ENCODE measurements around the gene ADAM12.

Gene ADAM12

DNA sequence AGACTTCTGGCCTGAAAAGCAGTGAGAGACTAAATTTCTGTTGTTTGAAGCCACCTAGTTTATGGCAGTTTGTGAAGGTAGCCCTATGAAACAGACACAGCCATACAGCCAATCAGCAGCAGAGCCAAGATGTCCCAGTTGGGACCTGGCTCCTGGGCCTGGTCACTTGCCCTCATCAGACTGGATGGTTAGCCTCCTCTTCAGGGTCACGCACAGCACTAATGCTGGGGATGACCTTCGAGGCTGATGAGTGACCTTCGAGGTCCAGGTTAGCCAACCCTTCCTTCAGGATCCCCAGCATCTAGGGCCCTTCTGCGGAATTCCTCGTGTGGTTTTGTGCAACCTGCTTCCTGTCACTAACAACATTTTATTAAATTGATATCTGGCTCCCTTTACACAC is 262.3 kb downstream of the ADAM12 start:
- DNase-seq (ENCODE audit: insufficient read length) (no peak), FAIRE-seq (no peak)
- TF ChIP-seq POLR2A (IDR thresholded peaks at IDR 0.05; ENCODE audit: low read depth, low read length) (no peak), POLR2AphosphoS5 (IDR thresholded peaks at IDR 0.05; ENCODE audit: low read depth, low read length) (no peak), TAF1 (IDR thresholded peaks at IDR 0.05; ENCODE audit: borderline replicate concordance, low read depth, low read length) (no peak)

DNA sequence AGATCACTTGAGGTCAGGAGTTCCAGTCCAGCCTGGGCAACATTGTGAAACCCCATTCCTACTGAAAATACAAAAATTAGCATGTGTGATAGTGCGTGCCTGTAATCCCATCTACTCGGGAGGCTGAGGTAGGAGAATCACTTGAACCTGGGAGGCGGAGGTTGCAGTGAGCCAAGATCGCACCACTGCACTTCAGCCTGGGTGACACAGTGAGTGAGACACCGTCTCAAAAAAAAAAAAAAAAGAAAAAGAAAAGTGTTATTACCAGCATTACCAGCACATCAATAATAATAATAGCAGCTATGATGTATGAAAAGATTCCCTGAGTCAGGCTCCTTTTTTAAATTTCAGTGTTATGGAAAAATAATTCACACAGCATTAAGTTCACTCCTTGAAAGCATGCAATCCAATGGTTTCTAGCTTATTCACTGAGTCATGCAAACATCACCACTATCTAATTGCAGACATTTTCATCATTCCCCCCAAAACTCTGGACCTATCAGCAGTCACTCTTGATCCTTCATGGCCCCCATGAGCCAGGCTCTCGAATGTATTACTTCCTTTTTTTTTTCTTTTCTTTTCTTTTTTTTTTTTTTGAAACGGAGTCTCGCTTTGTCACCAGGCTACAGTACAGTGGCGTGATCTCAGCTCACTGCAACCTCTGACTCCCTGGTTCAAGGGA is 263.5 kb downstream of the ADAM12 start:
- FAIRE-seq (no peak), DNase-seq (ENCODE audit: insufficient read length) (no peak)
- TF ChIP-seq POLR2A (IDR thresholded peaks at IDR 0.05; ENCODE audit: low read depth, low read length), result no peak
- no peak for TF ChIP-seq POLR2AphosphoS5 (IDR thresholded peaks at IDR 0.05; ENCODE audit: low read depth, low read length)
- no peak for TF ChIP-seq TAF1 (IDR thresholded peaks at IDR 0.05; ENCODE audit: borderline replicate concordance, low read depth, low read length)

GRCh38 chr10:126124046-126124445 is 264.2 kb downstream of the ADAM12 start:
- TF ChIP-seq POLR2AphosphoS5 (IDR thresholded peaks at IDR 0.05; ENCODE audit: low read depth, low read length) (no peak), TAF1 (IDR thresholded peaks at IDR 0.05; ENCODE audit: borderline replicate concordance, low read depth, low read length) (no peak), POLR2A (IDR thresholded peaks at IDR 0.05; ENCODE audit: low read depth, low read length) (no peak)
- FAIRE-seq, result no peak
- no peak for DNase-seq (ENCODE audit: insufficient read length)

GRCh38 chr10:126123466-126123865 is 264.8 kb downstream of the ADAM12 start:
- TF ChIP-seq POLR2A (IDR thresholded peaks at IDR 0.05; ENCODE audit: low read depth, low read length) (no peak), POLR2AphosphoS5 (IDR thresholded peaks at IDR 0.05; ENCODE audit: low read depth, low read length) (no peak)
- FAIRE-seq, result no peak

GRCh38 chr10:126122881-126123280 is 265.4 kb downstream of the ADAM12 start:
- no peak for FAIRE-seq

More at GRCh38 chr10:126123466-126123865, 264.8 kb downstream of the ADAM12 start:
- DNase-seq (ENCODE audit: insufficient read length), result no peak

DNA sequence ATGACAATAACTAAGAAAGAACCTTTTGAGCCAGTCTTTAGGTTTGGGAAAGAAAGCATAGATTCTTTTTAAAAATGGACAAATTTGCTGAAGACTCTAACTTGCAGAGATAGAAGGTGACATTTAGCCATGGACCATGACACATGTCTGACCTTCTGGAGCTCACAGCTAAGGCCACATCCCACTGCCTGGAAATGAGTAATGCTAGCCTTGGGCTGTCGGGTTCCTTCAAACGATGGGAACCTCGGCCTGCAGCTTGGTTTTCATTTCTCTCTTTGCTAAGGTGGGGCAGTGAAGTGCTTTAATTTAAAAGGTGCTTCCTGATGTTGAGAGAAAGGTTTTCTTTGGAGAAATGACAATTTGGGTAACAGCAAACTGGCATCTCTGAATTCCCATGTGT is 268.7 kb downstream of the ADAM12 start:
- FAIRE-seq, result no peak
- TF ChIP-seq POLR2AphosphoS5 (IDR thresholded peaks at IDR 0.05; ENCODE audit: low read depth, low read length) (no peak), POLR2A (IDR thresholded peaks at IDR 0.05; ENCODE audit: low read depth, low read length) (no peak), TAF1 (IDR thresholded peaks at IDR 0.05; ENCODE audit: borderline replicate concordance, low read depth, low read length) (no peak)
- no peak for DNase-seq (ENCODE audit: insufficient read length)

More at GRCh38 chr10:126122881-126123280, 265.4 kb downstream of the ADAM12 start:
- no peak for DNase-seq (ENCODE audit: insufficient read length)
- TF ChIP-seq POLR2A (IDR thresholded peaks at IDR 0.05; ENCODE audit: low read depth, low read length), result no peak
- no peak for TF ChIP-seq POLR2AphosphoS5 (IDR thresholded peaks at IDR 0.05; ENCODE audit: low read depth, low read length)
- no peak for TF ChIP-seq TAF1 (IDR thresholded peaks at IDR 0.05; ENCODE audit: borderline replicate concordance, low read depth, low read length)

- TF ChIP-seq TAF1 (IDR thresholded peaks at IDR 0.05; ENCODE audit: borderline replicate concordance, low read depth, low read length), result no peak
- DNase-seq (ENCODE audit: insufficient read length) (no peak), FAIRE-seq (no peak)
Observed at GRCh38 chr10:126118476-126118875, 269.8 kb downstream of the ADAM12 start.

GRCh38 chr10:126117196-126117595 is 271.1 kb downstream of the ADAM12 start:
- no peak for FAIRE-seq
- TF ChIP-seq POLR2A (IDR thresholded peaks at IDR 0.05; ENCODE audit: low read depth, low read length), result no peak
- no peak for TF ChIP-seq TAF1 (IDR thresholded peaks at IDR 0.05; ENCODE audit: borderline replicate concordance, low read depth, low read length)
- TF ChIP-seq POLR2AphosphoS5 (IDR thresholded peaks at IDR 0.05; ENCODE audit: low read depth, low read length), result no peak
- no peak for DNase-seq (ENCODE audit: insufficient read length)

DNA sequence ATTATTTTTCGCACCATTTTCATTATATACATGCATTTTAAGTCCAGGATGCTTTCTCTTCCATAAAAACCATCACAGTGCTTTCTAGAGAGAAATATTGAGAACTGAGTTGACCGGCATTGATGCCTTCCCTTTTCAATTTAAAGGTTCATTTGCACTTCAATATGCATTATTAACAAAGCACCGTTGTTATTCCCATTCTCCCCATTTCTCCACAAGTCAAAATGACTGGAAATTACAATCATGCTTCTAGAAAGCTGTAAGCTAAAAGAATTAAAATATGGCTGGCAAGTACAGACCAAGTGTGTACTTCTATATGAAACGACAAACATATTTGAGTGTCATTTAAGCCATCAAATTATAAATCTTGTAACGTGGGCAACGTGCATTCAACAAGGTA is 272.4 kb downstream of the ADAM12 start:
- TF ChIP-seq POLR2A (IDR thresholded peaks at IDR 0.05; ENCODE audit: low read depth, low read length), result no peak
- no peak for TF ChIP-seq POLR2AphosphoS5 (IDR thresholded peaks at IDR 0.05; ENCODE audit: low read depth, low read length)
- no peak for TF ChIP-seq TAF1 (IDR thresholded peaks at IDR 0.05; ENCODE audit: borderline replicate concordance, low read depth, low read length)
- DNase-seq (ENCODE audit: insufficient read length) (no peak), FAIRE-seq (no peak)

GRCh38 chr10:126114884-126115555 is 273.3 kb downstream of the ADAM12 start:
- TF ChIP-seq TAF1 (IDR thresholded peaks at IDR 0.05; ENCODE audit: borderline replicate concordance, low read depth, low read length) (no peak), POLR2AphosphoS5 (IDR thresholded peaks at IDR 0.05; ENCODE audit: low read depth, low read length) (no peak), POLR2A (IDR thresholded peaks at IDR 0.05; ENCODE audit: low read depth, low read length) (no peak)
- FAIRE-seq (no peak), DNase-seq (ENCODE audit: insufficient read length) (no peak)

GRCh38 chr10:126111516-126111915 is 276.8 kb downstream of the ADAM12 start:
- DNase-seq (ENCODE audit: insufficient read length) (no peak), FAIRE-seq (no peak)
- TF ChIP-seq POLR2AphosphoS5 (IDR thresholded peaks at IDR 0.05; ENCODE audit: low read depth, low read length), result no peak
- no peak for TF ChIP-seq POLR2A (IDR thresholded peaks at IDR 0.05; ENCODE audit: low read depth, low read length)
- TF ChIP-seq TAF1 (IDR thresholded peaks at IDR 0.05; ENCODE audit: borderline replicate concordance, low read depth, low read length), result no peak

- no peak for TF ChIP-seq POLR2AphosphoS5 (IDR thresholded peaks at IDR 0.05; ENCODE audit: low read depth, low read length)
- no peak for TF ChIP-seq POLR2A (IDR thresholded peaks at IDR 0.05; ENCODE audit: low read depth, low read length)
- no peak for TF ChIP-seq TAF1 (IDR thresholded peaks at IDR 0.05; ENCODE audit: borderline replicate concordance, low read depth, low read length)
- no peak for DNase-seq (ENCODE audit: insufficient read length)
- no peak for FAIRE-seq
Observed at GRCh38 chr10:126110489-126111180, 277.6 kb downstream of the ADAM12 start.
